HG03565 (cell line): Measurements from ENCODE around the gene LSM7.

Experiments
- ATAC-seq: cut with Tn5 transposase; IDR thresholded peaks from one replicate; pipeline ENCODE4 v1.9.1; 2021; ENCODE audit warnings: mild to moderate bottlenecking, moderate library complexity; ENCODE audit not compliant: unreplicated experiment

LSM7 gene

DNA sequence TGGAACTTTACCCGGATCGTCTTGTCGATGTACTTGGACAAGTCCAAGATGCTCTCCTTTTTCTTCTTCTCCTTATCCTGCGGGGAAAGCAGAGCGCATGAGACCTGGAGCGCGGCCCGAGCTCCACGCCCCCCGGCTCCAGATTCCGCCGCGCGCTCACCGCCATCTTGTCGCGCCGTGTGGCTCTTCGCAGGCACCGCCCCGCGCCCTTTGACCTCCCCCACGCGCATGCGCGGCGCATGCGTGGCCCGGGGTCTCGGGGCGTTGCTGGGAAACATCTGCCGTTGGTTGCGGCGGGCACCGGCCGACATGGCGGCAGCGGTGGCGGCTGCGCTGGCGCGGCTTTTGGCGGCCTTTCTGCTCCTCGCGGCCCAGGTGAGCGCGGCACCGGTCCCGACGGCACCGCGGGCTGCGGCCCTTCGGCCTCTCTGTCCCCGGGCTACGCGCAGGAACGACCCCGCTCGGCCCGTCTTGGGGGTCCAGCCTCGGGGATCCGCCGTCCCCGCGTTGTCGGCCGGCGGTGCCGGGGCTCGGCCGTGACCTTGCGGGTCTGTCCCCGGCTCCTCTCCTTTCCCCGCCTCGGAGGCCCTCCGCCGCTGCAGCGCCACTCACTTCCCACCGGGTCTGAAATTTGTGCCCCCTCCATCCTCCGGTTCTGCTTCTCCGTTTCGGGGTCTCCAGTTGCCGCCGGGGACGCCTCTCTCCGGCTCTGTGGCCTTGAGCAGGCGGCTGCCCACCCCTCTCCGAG is at the start of gene LSM7, which contains the start of gene SPPL2B:
Gene LSM7 (minus strand): TSS at position 186 of the 748 bp plus-strand sequence. CDS start 20 bp downstream, at position 166.
Gene SPPL2B (plus strand): TSS at position 284 of the 748 bp plus-strand sequence. CDS start 26 bp downstream, at position 310.
- peak; percentile 64 for ATAC-seq

GRCh38 chr19:2376784-2377519 is 48.6 kb upstream of the LSM7 start:
- no peak for ATAC-seq

- no peak for ATAC-seq
Measured at GRCh38 chr19:2375353-2376121, 47.2 kb upstream of the LSM7 start.

GRCh38 chr19:2374808-2375207 is 46.4 kb upstream of the LSM7 start:
- no peak for ATAC-seq

DNA sequence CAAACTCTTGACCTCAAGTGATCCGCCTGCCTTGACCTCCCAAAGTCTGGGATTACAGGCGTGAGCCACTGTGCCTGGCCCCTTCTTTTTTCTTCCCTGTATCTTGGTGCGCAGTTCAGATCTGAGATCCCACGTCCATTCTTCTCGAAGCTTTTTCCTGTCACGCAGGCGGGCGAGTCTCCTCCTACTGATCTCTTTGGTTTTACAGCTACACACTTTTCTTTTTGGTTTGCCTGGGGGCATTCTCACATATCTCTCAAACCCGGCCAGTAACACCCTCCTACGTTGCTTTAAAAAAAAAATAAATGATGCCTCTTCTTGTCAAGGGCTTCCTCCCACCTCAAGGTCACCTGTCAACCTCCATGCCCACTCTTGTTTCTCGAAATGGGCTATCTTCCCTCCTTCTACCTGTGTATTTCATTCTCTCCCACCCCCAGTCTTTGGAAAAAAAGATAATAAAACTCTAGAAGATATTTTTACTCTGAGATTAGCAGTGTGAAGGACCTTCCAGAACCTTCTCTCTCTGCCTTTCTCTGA is 43.8 kb upstream of the LSM7 start:
- no peak for ATAC-seq

GRCh38 chr19:2371656-2372055 is 43.3 kb upstream of the LSM7 start:
- ATAC-seq, result no peak

GRCh38 chr19:2365201-2365970 is 37.0 kb upstream of the LSM7 start:
- no peak for ATAC-seq

DNA sequence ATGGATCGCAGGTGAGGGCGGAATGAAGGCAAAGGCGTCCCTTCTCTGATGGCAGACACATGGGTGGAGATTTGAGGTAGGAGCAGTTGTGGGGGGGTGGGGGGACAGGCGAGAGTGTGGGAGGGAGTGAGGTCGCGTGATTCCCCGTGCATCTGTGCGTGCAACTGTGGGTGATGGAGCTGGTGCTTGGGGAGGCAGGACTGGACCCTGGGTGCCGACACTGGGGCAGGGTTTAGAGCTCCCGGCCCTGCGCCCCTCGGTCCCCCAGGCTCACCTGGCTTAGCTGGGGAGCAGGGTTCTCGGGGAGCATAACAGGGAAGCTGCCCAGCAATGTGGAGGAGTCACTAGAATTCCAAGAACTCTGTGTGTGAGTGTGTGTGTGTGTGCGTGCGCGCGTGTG is 35.0 kb upstream of the LSM7 start:
- no peak for ATAC-seq

- no peak for ATAC-seq
Measured at GRCh38 chr19:2362970-2363300, 34.5 kb upstream of the LSM7 start.

- ATAC-seq, result no peak
Measured at GRCh38 chr19:2362046-2362969, 33.9 kb upstream of the LSM7 start.

GRCh38 chr19:2361246-2362045 is 33.1 kb upstream of the LSM7 start:
- ATAC-seq, result no peak

- ATAC-seq, result no peak
Measured at GRCh38 chr19:2360833-2361232, 32.4 kb upstream of the LSM7 start.

DNA sequence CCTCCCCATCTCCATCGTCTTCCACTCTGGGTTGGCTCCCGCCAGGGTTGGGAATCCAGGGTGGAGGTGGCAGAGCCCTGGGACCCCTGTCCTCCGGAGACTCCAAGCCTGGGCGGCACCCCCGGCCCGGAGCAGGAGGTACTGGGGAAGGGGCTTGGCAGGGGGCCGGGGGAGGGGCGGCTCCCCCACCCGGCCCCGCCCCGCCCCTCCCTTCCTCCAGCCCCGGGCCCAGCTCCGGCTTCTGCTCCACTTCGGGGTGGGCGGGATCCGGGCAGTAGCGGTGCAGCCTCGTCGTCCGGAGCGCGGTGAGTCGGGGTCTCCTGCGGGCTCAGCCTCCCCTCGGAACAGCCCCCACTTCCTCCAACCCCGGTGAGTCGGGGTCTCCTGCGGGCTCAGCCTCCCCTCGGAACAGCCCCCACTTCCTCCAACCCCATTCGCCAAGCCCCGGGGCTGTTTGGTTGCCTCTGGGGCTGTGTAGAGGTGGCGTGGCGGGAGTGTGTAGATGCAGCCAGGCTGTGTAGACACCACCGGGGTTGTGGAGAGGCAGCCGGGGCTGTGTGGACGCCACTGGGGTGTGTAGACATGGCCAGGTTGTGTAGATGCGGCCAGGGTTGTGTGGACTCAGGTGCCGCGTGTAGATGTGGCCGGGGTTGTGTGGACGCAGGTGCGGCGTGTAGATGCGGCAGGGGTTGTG is 31.8 kb upstream of the LSM7 start, which contains the start of gene TMPRSS9:
Gene TMPRSS9 (plus strand): TSS at position 274 of the 694 bp plus-strand sequence. CDS start 29,521 bp downstream, outside the sequence.
- ATAC-seq, result no peak

DNA sequence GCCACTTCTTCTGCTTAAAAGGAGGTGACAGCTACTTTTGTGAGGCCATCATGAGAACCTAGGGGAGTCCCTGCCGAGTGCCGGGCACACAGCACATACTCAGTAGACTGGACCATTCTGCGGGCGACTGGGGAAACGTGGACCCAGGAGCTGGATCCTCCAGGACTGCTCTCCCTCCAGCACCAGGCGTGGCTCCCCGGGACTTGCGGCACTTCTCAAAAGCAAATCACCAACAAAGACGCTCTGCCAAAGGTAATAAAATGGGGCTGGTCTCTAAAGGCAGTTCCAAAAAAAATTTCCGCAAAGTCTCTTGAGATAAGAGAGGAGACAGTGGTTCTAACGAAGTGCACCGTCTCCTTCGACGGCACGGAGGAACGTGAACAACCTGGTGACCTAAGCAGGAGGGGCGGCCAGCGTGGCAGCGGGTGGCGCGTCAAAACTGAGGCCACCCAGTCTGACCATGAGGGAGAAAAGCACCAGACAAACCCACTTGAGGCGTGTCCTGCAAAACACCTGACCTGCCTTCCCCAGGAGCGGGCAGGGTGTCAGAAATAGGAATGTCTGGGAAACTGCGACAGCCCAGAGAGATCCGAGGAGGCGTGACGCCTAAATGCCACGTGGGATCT is 30.3 kb upstream of the LSM7 start:
- no peak for ATAC-seq

DNA sequence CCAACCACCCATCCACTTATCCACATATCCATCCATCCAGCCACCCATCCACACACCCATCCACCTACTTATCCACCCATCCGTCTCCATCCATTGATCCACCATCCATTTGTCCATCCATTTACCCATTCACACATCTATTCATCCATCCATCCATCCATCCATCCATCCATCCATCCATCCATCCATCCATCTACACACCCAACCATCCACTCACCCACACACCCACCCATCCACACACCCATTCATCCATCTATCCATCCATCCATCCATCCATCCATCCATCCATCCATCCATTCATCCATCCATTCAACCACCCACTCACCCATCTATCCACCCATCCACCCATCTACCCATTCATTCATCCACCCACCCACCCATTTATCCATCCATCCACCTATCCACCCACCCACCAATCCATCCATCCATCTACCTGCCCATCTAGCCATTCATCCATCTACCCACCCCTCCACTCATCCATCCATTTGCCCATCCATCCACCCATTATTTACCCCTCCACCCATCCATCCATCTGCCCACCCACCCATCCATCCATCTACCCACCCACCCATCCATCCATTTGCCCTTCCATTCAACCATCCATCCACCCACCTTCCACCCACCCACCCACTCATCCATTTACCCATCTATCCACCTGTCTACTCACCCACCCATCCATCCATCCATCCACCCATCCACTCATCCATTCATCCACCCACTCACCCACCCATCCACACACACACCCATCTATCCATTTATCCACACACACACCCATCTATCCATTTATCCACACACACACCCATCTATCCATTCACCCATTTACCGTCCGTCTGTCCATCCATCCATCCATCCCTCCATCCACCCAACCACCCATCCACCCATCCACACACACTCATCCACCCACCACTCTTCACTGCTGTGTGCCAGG is 29.2 kb upstream of the LSM7 start:
- no peak for ATAC-seq

GRCh38 chr19:2356036-2356646 is 27.8 kb upstream of the LSM7 start:
- ATAC-seq, result no peak
